Right lobe of liver (tissue), 4 donors: ENCODE data around the gene FKBP7.

Source experiments
- CTCF ChIP-seq, 4 donors: fragments of 200-600 bp in 3 of 4; fragments of 450-650 bp in 1 of 4; IDR thresholded peaks; one replicate each; pipeline versions ENCODE4 v1.5.1 to v1.8.0; 2016 to 2022; ENCODE audit warnings: antibody characterized with exemption in 4 of 4, mild to moderate bottlenecking in 2 of 4
- POLR2A ChIP-seq: fragments of 450-650 bp; IDR thresholded peaks from one replicate; pipeline ENCODE4 v1.6.1; 2017; ENCODE audit warnings: antibody characterized with exemption, mild to moderate bottlenecking
- donor health status: DM: no; HTN: no; CAD: no.
- donor health status: DM: no; HTN: no; CAD: no.
- donor health status: DM: no; HTN: yes; CAD: no.

- TF ChIP-seq CTCF (IDR thresholded peaks at IDR 0.05) (no peak), POLR2A (no peak)
These were observed 53.1 kb downstream of the FKBP7 start for GRCh38 chr2:178425255-178425827.
